ENCODE results near the gene A1BG. TPM values are rescaled to one million over a fixed set of nuclear protein-coding genes. Genes with fewer than 3 reads are reported as not detected.
"Not testable (repeated sequence)": the region's sequence is repeated elsewhere in the genome, so short reads cannot be mapped to it uniquely, and the experiment has no call there.

Gene A1BG
- total RNA-seq, 2 experiments from 2014 or later: 35.2 to 36.2 TPM

DNA sequence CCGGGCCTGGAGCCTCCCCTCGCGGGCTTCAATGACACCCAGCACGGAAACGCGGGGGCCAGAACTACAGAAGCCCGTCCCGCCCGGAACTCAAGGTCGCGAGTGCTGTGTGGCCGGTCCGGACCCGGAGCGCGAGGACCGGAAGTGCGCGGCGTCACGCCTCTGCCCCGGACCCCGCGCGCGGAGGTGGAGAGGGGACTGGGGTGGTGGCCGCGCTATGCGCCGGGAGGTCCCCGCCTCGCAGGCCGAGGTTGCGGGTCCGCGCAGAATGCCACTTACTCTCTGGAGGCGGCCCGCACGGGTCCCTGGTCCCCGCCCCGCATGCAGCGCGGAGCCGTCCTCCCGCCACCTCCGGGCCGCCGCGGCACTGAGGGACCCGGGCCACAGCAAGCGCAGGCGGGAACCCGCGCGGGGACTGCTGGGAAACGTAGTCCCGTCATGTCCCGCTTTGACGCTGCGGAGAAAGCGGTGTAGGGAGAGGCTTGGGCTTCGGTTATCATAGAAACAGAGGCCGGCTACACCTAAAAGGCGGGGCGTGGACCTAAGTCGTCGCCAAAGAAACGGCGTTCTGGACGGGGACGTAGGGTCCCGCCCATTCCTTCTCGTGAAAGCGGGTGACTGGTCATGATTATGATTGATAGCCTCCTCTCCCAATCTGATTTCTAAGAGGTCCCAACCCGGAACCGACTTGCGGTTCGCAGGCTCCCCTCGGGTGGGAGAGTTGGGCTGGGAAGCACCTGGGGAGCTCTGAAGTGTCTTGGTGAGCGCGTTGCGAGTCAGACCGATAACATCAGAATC is 27.6 kb upstream of the A1BG start, which contains the start of gene ZNF837:
ZNF837 (minus strand) TSS at position 369 of the 798 bp plus-strand sequence. CDS start 11,698 bp downstream, outside the sequence.
- intact Hi-C loops (cut with micrococcal nuclease): no loop called here
- Mint-ChIP-seq H3K27ac (peak within 1 kb of the TSS; percentile 87), H3K4me3 (peak within 1 kb of the TSS; percentile 83), H3K36me3 (ENCODE audit: low read depth) (no peaks in the 10 kb centered on the region), H3K4me1 (ENCODE audit: low read depth) (peaks cover 20% of the 10 kb centered on the region), H3K9me3 (no peaks in the 10 kb centered on the region), H3K27me3 (no peaks in the 10 kb centered on the region)
- ChIA-PET CTCF (no interaction called here), POLR2A (interaction anchor here (0.7 to 1.9 kb wide), 9 partner anchors 12 to 1977 kb away, joined by 3 to 16 read pairs (median 4); partner anchors contain the start of genes ZBTB45, ZNF497 and ZNF583)
- TF ChIP-seq, protein P1, sequence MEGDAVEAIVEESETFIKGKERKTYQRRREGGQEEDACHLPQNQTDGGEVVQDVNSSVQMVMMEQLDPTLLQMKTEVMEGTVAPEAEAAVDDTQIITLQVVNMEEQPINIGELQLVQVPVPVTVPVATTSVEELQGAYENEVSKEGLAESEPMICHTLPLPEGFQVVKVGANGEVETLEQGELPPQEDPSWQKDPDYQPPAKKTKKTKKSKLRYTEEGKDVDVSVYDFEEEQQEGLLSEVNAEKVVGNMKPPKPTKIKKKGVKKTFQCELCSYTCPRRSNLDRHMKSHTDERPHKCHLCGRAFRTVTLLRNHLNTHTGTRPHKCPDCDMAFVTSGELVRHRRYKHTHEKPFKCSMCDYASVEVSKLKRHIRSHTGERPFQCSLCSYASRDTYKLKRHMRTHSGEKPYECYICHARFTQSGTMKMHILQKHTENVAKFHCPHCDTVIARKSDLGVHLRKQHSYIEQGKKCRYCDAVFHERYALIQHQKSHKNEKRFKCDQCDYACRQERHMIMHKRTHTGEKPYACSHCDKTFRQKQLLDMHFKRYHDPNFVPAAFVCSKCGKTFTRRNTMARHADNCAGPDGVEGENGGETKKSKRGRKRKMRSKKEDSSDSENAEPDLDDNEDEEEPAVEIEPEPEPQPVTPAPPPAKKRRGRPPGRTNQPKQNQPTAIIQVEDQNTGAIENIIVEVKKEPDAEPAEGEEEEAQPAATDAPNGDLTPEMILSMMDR (IDR thresholded peaks at IDR 0.05): no peak
- peak; percentile 99 for DNase-seq
- ATAC-seq: peak; percentile 88

DNA sequence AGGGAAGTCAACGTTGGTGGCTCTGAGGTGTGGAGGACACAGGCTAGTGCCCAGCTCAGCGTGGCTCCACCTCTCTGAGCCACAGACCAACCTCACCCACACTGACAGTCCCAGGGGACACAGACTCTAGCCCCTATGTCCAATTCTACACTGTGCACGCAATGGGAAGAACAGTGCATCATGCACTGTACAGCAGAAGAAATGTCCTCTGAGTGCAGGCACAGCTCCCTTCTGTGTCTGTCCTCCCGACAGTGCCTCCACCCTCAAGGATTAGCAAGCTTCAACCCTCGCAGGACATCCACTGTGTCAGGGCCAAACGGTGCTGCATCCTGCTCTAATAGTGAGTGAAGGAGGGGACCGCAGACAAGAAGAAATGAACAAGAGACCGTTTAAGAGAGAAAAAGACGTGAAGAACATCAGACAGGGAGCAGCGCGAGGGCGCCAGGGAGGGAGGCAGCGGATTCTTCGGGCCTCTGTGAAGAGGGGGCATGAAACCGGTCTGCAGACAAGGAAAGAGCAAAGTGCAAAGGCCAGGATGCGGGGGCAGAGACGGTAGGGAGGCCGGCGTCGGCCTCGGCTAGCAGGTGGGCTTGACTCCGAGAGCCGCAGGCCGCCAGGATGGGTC is 26.9 kb upstream of the A1BG start:
- H3K27me3 Mint-ChIP-seq: no peaks in the 10 kb centered on the region
- no peak for DNase-seq
- H3K4me1 Mint-ChIP-seq (ENCODE audit: low read depth): peaks cover 15% of the 10 kb centered on the region
- POLR2A ChIA-PET: interaction anchor here (0.9 to 1.9 kb wide), 8 partner anchors 13 to 140 kb away, joined by 3 to 16 read pairs (median 4); partner anchors contain the start of genes ZBTB45 and ZNF497
- intact Hi-C loops (cut with micrococcal nuclease): no loop called here
- CTCF ChIA-PET: interaction anchor here (1.5 kb wide), 1 partner anchor 28 kb away, joined by 3 read pairs; the partner anchor contains the start of gene ZNF584
- peak overlapping the region; percentile 87 for H3K27ac Mint-ChIP-seq
- H3K9me3 Mint-ChIP-seq: no peaks in the 10 kb centered on the region
- TF ChIP-seq, protein P1 (IDR thresholded peaks at IDR 0.05): no peak
- H3K4me3 Mint-ChIP-seq: peak overlapping the region; percentile 83
- no peak for ATAC-seq
- no peaks in the 10 kb centered on the region for H3K36me3 Mint-ChIP-seq (ENCODE audit: low read depth)

- no peak for ATAC-seq
- POLR2A ChIA-PET: interaction anchor here (0.9 to 1.9 kb wide), 8 partner anchors 12 to 141 kb away, joined by 3 to 16 read pairs (median 4); partner anchors contain the start of genes ZBTB45 and ZNF497
- intact Hi-C loops (cut with micrococcal nuclease): no loop called here
- TF ChIP-seq, protein P1 (IDR thresholded peaks at IDR 0.05): no peak
- peak overlapping the region; percentile 83 for H3K4me3 Mint-ChIP-seq
- peaks cover 13% of the 10 kb centered on the region for H3K4me1 Mint-ChIP-seq (ENCODE audit: low read depth)
- no peaks in the 10 kb centered on the region for H3K9me3 Mint-ChIP-seq
- CTCF ChIA-PET: interaction anchor here (1.5 kb wide), 1 partner anchor 29 kb away, joined by 3 read pairs; the partner anchor contains the start of gene ZNF584
- H3K36me3 Mint-ChIP-seq (ENCODE audit: low read depth): no peaks in the 10 kb centered on the region
- H3K27ac Mint-ChIP-seq: peak overlapping the region; percentile 87
- DNase-seq: no peak
- no peaks in the 10 kb centered on the region for H3K27me3 Mint-ChIP-seq
Observed at GRCh38 chr19:58379246-58379645, 26.0 kb upstream of the A1BG start.

GRCh38 chr19:58376724-58377123 is 23.4 kb upstream of the A1BG start:
- H3K27me3 Mint-ChIP-seq; H3K4me1 Mint-ChIP-seq (ENCODE audit: low read depth); ATAC-seq; POLR2A ChIA-PET; H3K27ac Mint-ChIP-seq; H3K36me3 Mint-ChIP-seq (ENCODE audit: low read depth); H3K9me3 Mint-ChIP-seq; CTCF ChIA-PET; DNase-seq; H3K4me3 Mint-ChIP-seq; intact Hi-C loops (cut with micrococcal nuclease): not testable (repeated sequence)

- Mint-ChIP-seq H3K4me3 (no peak overlapping the region), H3K27me3 (no peaks in the 10 kb centered on the region)
Observed at GRCh38 chr19:58374200-58374599, 20.9 kb upstream of the A1BG start.

More at GRCh38 chr19:58374200-58374599, 20.9 kb upstream of the A1BG start:
- no peak for DNase-seq
- CTCF ChIA-PET: no interaction called here
- intact Hi-C loops (cut with micrococcal nuclease): no loop called here
- no peak overlapping the region for H3K27ac Mint-ChIP-seq
- no peaks in the 10 kb centered on the region for H3K4me1 Mint-ChIP-seq (ENCODE audit: low read depth)
- POLR2A ChIA-PET: interaction anchor here (0.8 to 1.4 kb wide), 3 partner anchors 9 to 12 kb away, joined by 3 to 5 read pairs (median 4); partner anchors contain the start of gene ZNF497
- no peaks in the 10 kb centered on the region for H3K36me3 Mint-ChIP-seq (ENCODE audit: low read depth)
- TF ChIP-seq, protein P1 (IDR thresholded peaks at IDR 0.05): no peak
- no peak for ATAC-seq
- H3K9me3 Mint-ChIP-seq: no peaks in the 10 kb centered on the region

Data from activated CD8-positive, alpha-beta T cell treated with anti-CD3 and anti-CD28 coated beads for 36 hours (primary cell).